Measurements from ENCODE around the gene FBXL16. TPM values are rescaled to one million over a fixed set of nuclear protein-coding genes. Genes with fewer than 3 reads are reported as not detected.

Gene FBXL16
- total RNA-seq, 4 donors from 2014 or later, result 5.8 to 7.5 (median 6.9) TPM

DNA sequence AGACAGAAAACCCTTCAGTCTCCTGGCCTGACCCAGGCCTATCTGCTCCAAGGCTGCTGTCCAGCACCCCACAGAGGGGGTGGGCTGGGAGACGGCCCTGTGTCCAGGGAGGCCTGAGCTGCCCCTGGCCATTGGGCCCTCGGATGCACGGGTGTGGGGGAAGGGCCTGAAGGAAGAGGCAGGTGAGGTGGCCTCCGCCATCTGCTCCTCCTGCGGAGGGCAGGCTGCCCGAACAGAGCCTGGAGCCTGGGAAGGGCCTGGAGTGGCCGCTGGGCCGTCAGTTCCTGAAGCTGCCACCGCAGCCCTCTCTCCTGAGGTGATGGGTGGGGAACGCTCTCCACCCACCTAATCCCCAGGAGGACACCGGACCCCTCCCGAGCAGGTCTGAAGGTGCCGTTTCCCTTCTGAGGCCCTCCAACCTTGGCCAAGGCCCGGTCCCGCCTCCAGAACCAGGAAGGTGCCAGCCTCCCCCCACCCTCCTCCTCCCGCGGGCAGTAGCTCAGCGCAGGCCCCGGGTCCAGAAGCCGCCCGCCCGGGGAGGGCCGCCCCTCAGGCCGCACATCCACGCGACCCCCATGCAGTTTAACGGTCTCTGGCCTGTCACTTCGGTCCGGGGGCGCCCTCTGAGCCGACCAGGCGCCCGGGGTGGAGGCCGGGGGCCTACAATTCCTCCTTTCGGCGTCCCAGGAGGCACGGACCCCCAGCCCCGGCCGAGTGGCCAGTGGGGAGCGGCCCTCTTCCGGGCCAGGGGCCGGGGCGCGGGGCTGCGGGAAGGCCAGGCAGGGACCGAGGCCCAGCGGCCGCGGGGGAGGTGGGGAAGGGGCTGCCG, 835 bp downstream of the FBXL16 start:
- Histone ChIP-seq H3K4me1 (peaks cover 0 to 14% of the 10 kb centered on the region in 2 donors), H3K36me3 (no peaks in the 10 kb centered on the region), H3K4me3 (replicated peaks in 1 of 3) (no peak overlapping the region), H3K9me3 (no peaks in the 10 kb centered on the region), H3K27ac (no peak overlapping the region), H3K27me3 (peaks cover 23% of the 10 kb centered on the region)
- WGBS, 2 donors, result 11 to 38% methylated on average over 6 to 8 of the region's 50 CpGs
- no peak for DNase-seq
- no peak for TF ChIP-seq POLR2A (IDR thresholded peaks at IDR 0.05)
- TF ChIP-seq, protein P1, sequence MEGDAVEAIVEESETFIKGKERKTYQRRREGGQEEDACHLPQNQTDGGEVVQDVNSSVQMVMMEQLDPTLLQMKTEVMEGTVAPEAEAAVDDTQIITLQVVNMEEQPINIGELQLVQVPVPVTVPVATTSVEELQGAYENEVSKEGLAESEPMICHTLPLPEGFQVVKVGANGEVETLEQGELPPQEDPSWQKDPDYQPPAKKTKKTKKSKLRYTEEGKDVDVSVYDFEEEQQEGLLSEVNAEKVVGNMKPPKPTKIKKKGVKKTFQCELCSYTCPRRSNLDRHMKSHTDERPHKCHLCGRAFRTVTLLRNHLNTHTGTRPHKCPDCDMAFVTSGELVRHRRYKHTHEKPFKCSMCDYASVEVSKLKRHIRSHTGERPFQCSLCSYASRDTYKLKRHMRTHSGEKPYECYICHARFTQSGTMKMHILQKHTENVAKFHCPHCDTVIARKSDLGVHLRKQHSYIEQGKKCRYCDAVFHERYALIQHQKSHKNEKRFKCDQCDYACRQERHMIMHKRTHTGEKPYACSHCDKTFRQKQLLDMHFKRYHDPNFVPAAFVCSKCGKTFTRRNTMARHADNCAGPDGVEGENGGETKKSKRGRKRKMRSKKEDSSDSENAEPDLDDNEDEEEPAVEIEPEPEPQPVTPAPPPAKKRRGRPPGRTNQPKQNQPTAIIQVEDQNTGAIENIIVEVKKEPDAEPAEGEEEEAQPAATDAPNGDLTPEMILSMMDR (IDR thresholded peaks at IDR 0.05), result no peak
- intact Hi-C loops (cut with DNase I), result loop anchor here (10.0 kb wide), 1 partner anchor 490 kb away; no protein-coding TSS in a partner anchor

DNA sequence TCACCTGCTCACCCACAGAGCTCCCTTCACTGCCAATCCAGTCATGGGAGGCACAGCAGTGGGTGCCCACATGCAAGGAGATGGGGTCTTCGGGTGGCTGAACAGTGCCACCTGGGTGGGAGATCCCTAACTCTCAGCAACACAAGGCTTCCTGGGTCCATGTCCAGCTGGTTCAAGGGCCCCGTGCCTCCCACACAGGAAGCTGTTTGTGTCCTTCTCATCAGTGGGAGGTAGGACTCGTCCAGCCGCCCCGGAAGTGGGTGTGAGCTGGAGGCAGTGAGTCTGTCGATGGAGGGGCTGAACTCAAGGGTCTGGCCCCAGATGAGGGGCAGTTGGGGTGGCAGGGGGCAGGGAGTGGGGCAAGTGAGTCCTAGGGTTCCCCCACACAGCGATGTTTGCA, 1.6 kb downstream of the FBXL16 start:
- Histone ChIP-seq H3K4me3 (replicated peaks in 1 of 3) (no peak overlapping the region), H3K27ac (no peak overlapping the region), H3K36me3 (no peaks in the 10 kb centered on the region), H3K9me3 (no peaks in the 10 kb centered on the region), H3K4me1 (peaks cover 0 to 14% of the 10 kb centered on the region in 2 donors), H3K27me3 (peaks cover 23% of the 10 kb centered on the region)
- TF ChIP-seq, protein P1 (IDR thresholded peaks at IDR 0.05), result no peak
- no peak for TF ChIP-seq POLR2A (IDR thresholded peaks at IDR 0.05)
- DNase-seq, result no peak
- intact Hi-C loops (cut with DNase I), result loop anchor here (10.0 kb wide), 1 partner anchor 491 kb away; no protein-coding TSS in a partner anchor
- 58 to 84% methylated on average over 4 to 5 of the region's 7 CpGs for WGBS, 2 donors

DNA sequence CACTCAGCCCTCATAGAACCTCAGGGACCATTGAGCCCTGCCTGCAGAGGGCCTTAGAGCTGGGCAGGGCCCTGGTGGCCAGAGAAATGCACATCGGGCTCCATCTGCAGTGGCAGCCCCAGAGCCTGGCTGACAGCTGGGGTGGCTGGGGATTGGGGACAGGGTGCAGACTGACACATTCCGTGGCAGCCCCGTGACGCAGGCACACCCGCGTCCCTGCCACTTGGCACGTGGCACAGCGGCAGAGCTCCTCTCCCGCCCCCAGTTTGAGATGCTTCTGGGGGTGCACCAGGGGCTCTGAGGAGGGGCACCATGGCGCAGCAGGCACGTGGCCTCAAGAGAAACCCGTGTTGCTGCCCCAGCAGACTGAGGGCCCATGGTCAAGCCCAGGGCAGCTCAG, 2.2 kb downstream of the FBXL16 start:
- Histone ChIP-seq H3K27me3 (peaks cover 23% of the 10 kb centered on the region), H3K4me1 (peaks cover 0 to 14% of the 10 kb centered on the region in 2 donors), H3K4me3 (replicated peaks in 1 of 3) (no peak overlapping the region), H3K36me3 (no peaks in the 10 kb centered on the region), H3K9me3 (no peaks in the 10 kb centered on the region), H3K27ac (no peak overlapping the region)
- 60 to 84% methylated on average over 1 to 6 of the region's 12 CpGs for WGBS, 2 donors
- TF ChIP-seq, protein P1 (IDR thresholded peaks at IDR 0.05), result no peak
- TF ChIP-seq POLR2A (IDR thresholded peaks at IDR 0.05), result no peak
- DNase-seq, result no peak
- intact Hi-C loops (cut with DNase I), result loop anchor here (10.0 kb wide), 1 partner anchor 491 kb away; no protein-coding TSS in a partner anchor

DNA sequence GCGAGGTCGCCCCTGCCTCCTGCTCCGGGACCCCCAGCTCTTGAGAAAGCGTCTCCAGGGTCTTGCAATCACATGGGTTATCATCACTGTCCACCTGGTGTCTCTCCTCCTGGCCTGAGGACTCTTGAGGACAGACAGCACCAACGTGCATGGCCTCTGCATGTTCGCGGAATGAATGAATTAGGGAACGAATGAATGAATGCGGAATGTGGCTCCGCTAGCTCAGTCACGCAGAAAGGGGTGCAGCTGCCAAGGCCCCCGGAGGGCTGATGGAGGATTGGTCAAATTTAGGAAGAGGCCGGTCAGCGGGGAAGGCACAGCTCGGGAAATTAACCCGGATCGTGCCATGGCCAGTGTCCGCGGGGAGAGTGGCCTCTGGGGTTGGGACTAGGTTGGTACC, 3.3 kb downstream of the FBXL16 start:
- intact Hi-C loops (cut with DNase I), result loop anchor here (10.0 kb wide), 1 partner anchor 492 kb away; no protein-coding TSS in a partner anchor
- Histone ChIP-seq H3K9me3 (no peaks in the 10 kb centered on the region), H3K36me3 (no peaks in the 10 kb centered on the region), H3K27ac (no peak overlapping the region), H3K4me3 (replicated peaks in 1 of 3) (no peak overlapping the region), H3K27me3 (peaks cover 23% of the 10 kb centered on the region), H3K4me1 (peaks cover 0 to 14% of the 10 kb centered on the region in 2 donors)
- no peak for TF ChIP-seq POLR2A (IDR thresholded peaks at IDR 0.05)
- TF ChIP-seq, protein P1 (IDR thresholded peaks at IDR 0.05), result no peak
- 83 to 84% methylated on average over 19 of the region's 19 CpGs for WGBS, 2 donors
- no peak for DNase-seq
